HepG2 (cell line): ENCODE data around the gene CRNKL1. TPM values are rescaled to one million over a fixed set of nuclear protein-coding genes. Genes with fewer than 3 reads are reported as not detected.

Experiments used
- ATF4 ChIP-seq, 2 experiments: fragments of 450-650 bp in 1 of 2; sonication (generic) in 1 of 2; formaldehyde crosslinking; IDR thresholded peaks; 2 replicates each; pipeline versions ENCODE4 v1.5.0 to v1.8.0; 2020 to 2022; ENCODE audit warnings: mild to moderate bottlenecking in 1 of 2, missing genetic modification reagents in 1 of 2
- BCL3 ChIP-seq: sonication (generic); formaldehyde crosslinking; IDR thresholded peaks from 2 replicates; pipeline ENCODE4 v1.5.1; 2020; ENCODE audit warnings: mild to moderate bottlenecking, missing genetic modification reagents, moderate library complexity
- CBX2 ChIP-seq, 2 experiments: fragments of 200-600 bp in 1 of 2; sonication (generic); formaldehyde crosslinking in 1 of 2; IDR thresholded peaks; 2 replicates each; pipeline versions ENCODE4 v1.7.0 to v1.8.1; 2018 to 2022; ENCODE audit warnings: low read depth in 2 of 2, low read length in 1 of 2, mild to moderate bottlenecking in 1 of 2, missing genetic modification reagents in 1 of 2
- DNMT3B ChIP-seq: conservative IDR thresholded peaks from 2 replicates; pipeline ENCODE4 v1.6.1; 2016; ENCODE audit warnings: missing biosample characterization, control low read depth
- HNRNPH1 ChIP-seq: fragments of 200-400 bp; formaldehyde crosslinking; optimal IDR thresholded peaks from 2 replicates; pipeline ENCODE3; 2017; ENCODE audit warnings: mild to moderate bottlenecking, low read depth, low read length
- PBX2 ChIP-seq: IDR thresholded peaks from 2 replicates; pipeline ENCODE4 v1.6.1; 2016; ENCODE audit warnings: control low read depth
- RFX5 ChIP-seq: IDR thresholded peaks from 2 replicates; pipeline ENCODE4 v1.6.1; 2011; ENCODE audit warnings: low read depth, low read length, improper control_type of control experiment
- SMAD3 ChIP-seq: sonication (generic); formaldehyde crosslinking; IDR thresholded peaks from 2 replicates; pipeline ENCODE4 v1.4.0; 2020; ENCODE audit warnings: missing genetic modification reagents
- STAG1 ChIP-seq: sonication (generic); formaldehyde crosslinking; IDR thresholded peaks from 2 replicates; pipeline ENCODE4 v1.4.0; 2020; ENCODE audit warnings: missing genetic modification reagents
- TERF1 ChIP-seq: sonication (generic); formaldehyde crosslinking; IDR thresholded peaks from 2 replicates; pipeline ENCODE4 v1.8.0; 2022; ENCODE audit warnings: mild to moderate bottlenecking, missing genetic modification reagents, moderate library complexity
- ZFP90 ChIP-seq: sonication (generic); formaldehyde crosslinking; IDR thresholded peaks from 2 replicates; pipeline ENCODE4 v1.8.0; 2022; ENCODE audit warnings: missing genetic modification reagents, mild to moderate bottlenecking, inconsistent platforms, borderline replicate concordance
- ZNF10 ChIP-seq: sonication (generic); formaldehyde crosslinking; IDR thresholded peaks from 2 replicates; pipeline ENCODE4 v1.4.0; 2020; ENCODE audit warnings: mild to moderate bottlenecking, low read depth, missing genetic modification reagents, borderline replicate concordance
- ZNF264 ChIP-seq: sonication (generic); formaldehyde crosslinking; IDR thresholded peaks from 2 replicates; pipeline ENCODE4 v1.4.0; 2020; ENCODE audit warnings: missing genetic modification reagents
- ZNF282 ChIP-seq: fragments of 450-650 bp; IDR thresholded peaks from 2 replicates; pipeline ENCODE4 v1.6.1; 2018; ENCODE audit not compliant: partially characterized antibody
- ZNF550 ChIP-seq: sonication (generic); formaldehyde crosslinking; IDR thresholded peaks from 2 replicates; pipeline ENCODE4 v1.4.0; 2020; ENCODE audit warnings: mild to moderate bottlenecking, missing genetic modification reagents, borderline replicate concordance
- ZNF557 ChIP-seq: sonication (generic); formaldehyde crosslinking; IDR thresholded peaks from 2 replicates; pipeline ENCODE4 v1.4.0; 2020; ENCODE audit warnings: missing genetic modification reagents
- polyA plus RNA-seq, 8 experiments: library from polyadenylated mRNA; depleted of rRNA in 3 of 8; stranded (reverse) in 7 of 8; unstranded in 1 of 8; fragments of >200 nt; fragmentation: Illumina TruSeq in 4 of 8; extraction: Trizol in 4 of 8; gene quantifications; 2 replicates each; pipeline versions ENCODE4 v1.2.1 to v1.2.3, GENCODE V29; 2011 to 2016; ENCODE audit warnings: low read depth in 4 of 8, missing spikeins in 1 of 8, mixed read lengths in 1 of 8; ENCODE audit not compliant: insufficient read depth in 1 of 8
- total RNA-seq, 5 experiments: library from RNA; depleted of rRNA; stranded (reverse); fragments of >200 nt; fragmentation: Illumina TruSeq; extraction: Trizol; gene quantifications; 2 replicates each; pipeline ENCODE4 v1.2.3, GENCODE V29; 2016; ENCODE audit warnings: low read depth in 1 of 5
- TF ChIP-seq, protein P1 (sequence below): sonication (generic); formaldehyde crosslinking; IDR thresholded peaks from 2 replicates; pipeline ENCODE4 v1.5.1; 2020; ENCODE audit warnings: mild to moderate bottlenecking, missing genetic modification reagents, borderline replicate concordance

Gene CRNKL1
- total and polyA plus RNA-seq, 2 of the 13 experiments (the other 11 are each of a cell fraction or from before 2014, with no cell fraction given), result 12.3 to 64.5 TPM

- TF ChIP-seq, protein P1, sequence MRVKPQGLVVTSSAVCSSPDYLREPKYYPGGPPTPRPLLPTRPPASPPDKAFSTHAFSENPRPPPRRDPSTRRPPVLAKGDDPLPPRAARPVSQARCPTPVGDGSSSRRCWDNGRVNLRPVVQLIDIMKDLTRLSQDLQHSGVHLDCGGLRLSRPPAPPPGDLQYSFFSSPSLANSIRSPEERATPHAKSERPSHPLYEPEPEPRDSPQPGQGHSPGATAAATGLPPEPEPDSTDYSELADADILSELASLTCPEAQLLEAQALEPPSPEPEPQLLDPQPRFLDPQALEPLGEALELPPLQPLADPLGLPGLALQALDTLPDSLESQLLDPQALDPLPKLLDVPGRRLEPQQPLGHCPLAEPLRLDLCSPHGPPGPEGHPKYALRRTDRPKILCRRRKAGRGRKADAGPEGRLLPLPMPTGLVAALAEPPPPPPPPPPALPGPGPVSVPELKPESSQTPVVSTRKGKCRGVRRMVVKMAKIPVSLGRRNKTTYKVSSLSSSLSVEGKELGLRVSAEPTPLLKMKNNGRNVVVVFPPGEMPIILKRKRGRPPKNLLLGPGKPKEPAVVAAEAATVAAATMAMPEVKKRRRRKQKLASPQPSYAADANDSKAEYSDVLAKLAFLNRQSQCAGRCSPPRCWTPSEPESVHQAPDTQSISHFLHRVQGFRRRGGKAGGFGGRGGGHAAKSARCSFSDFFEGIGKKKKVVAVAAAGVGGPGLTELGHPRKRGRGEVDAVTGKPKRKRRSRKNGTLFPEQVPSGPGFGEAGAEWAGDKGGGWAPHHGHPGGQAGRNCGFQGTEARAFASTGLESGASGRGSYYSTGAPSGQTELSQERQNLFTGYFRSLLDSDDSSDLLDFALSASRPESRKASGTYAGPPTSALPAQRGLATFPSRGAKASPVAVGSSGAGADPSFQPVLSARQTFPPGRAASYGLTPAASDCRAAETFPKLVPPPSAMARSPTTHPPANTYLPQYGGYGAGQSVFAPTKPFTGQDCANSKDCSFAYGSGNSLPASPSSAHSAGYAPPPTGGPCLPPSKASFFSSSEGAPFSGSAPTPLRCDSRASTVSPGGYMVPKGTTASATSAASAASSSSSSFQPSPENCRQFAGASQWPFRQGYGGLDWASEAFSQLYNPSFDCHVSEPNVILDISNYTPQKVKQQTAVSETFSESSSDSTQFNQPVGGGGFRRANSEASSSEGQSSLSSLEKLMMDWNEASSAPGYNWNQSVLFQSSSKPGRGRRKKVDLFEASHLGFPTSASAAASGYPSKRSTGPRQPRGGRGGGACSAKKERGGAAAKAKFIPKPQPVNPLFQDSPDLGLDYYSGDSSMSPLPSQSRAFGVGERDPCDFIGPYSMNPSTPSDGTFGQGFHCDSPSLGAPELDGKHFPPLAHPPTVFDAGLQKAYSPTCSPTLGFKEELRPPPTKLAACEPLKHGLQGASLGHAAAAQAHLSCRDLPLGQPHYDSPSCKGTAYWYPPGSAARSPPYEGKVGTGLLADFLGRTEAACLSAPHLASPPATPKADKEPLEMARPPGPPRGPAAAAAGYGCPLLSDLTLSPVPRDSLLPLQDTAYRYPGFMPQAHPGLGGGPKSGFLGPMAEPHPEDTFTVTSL (CRISPR knock-in tag), result 0 out of 2 replicates have a peak, but pooled peaks have one; percentile 4
- no peak; the same call in 1 of the 2 replicates for TF ChIP-seq ZNF10 (CRISPR knock-in tag)
- peak; percentile 97 for TF ChIP-seq ZNF550 (CRISPR knock-in tag)
- peak; percentile 83 for TF ChIP-seq SMAD3 (CRISPR knock-in tag)
- no peak for TF ChIP-seq HNRNPH1
- no peak; the same call in 1 of the 2 replicates for TF ChIP-seq RFX5
- peak; percentile 38 for TF ChIP-seq DNMT3B (CRISPR knock-in tag)
- TF ChIP-seq CBX2 (IDR thresholded peaks at IDR 0.05; ENCODE audit: low read depth, low read length), result no peak
- peak; percentile 86; the same call in 1 of the 2 replicates for TF ChIP-seq CBX2 (CRISPR knock-in tag; IDR thresholded peaks at IDR 0.05; ENCODE audit: low read depth)
- no peak for TF ChIP-seq ZNF282
- peak; percentile 95 for TF ChIP-seq ZNF264 (CRISPR knock-in tag)
- TF ChIP-seq BCL3 (CRISPR knock-in tag), result peak; percentile 96
- no peak for TF ChIP-seq TERF1 (CRISPR knock-in tag)
- peak; percentile 97 for TF ChIP-seq ZNF557 (CRISPR knock-in tag)
- peak in 1 of 2 experiments; percentile 82; a peak in 2 of 4 replicates for TF ChIP-seq ATF4 (CRISPR knock-in tag; IDR thresholded peaks at IDR 0.05)
- 0 out of 2 replicates have a peak, but pooled peaks have one; percentile 14 for TF ChIP-seq PBX2 (CRISPR knock-in tag)
- TF ChIP-seq ZFP90 (CRISPR knock-in tag), result peak; percentile 99
- peak; percentile 24; the same call in 1 of the 2 replicates for TF ChIP-seq STAG1 (CRISPR knock-in tag)
These were observed at the start of gene CRNKL1, which contains the start of gene CFAP61 (continued) for GRCh38 chr20:20052074-20052970.
